ENCODE data around the gene EEIG1. TPM values are rescaled to one million over a fixed set of nuclear protein-coding genes. Genes with fewer than 3 reads are reported as not detected.
A peak's percentile ranks its signal among the peaks of the same experiment; 100 is the strongest.

Gene EEIG1
- total RNA-seq, 1 donor from 2014 or later = 96.8 TPM

- intact Hi-C loops (cut with DNase I) = no loop called here
- DNase-seq (ENCODE audit: low spot score) = peak; percentile 57
- no peak for ATAC-seq
These were observed 14.2 kb downstream of the EEIG1 start for GRCh38 chr9:127966416-127967150.

DNA sequence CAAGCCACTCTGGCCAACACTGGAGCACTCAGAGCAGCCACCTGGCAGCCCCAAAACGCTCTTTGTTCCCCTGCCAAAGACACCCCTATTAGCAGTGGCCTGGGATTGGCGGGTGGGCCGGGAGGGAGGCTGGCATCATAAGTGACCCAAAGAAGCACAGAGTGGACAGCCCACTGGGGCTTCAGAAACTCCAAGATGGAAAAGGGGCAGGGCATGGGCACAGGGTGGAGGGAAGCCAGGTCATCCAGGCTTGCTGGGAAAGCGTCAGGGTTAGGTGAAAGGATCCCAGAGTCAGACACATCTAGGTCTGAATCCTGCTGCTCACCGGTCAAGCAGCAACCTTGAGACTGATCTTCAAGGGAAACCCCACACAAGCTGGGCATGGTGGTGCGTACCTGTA is 14.8 kb downstream of the EEIG1 start:
- intact Hi-C loops (cut with DNase I) = no loop called here
- DNase-seq (ENCODE audit: low spot score) (peak; percentile 68), ATAC-seq (peak; percentile 33)

- intact Hi-C loops (cut with DNase I) = no loop called here
- no peak for ATAC-seq
- peak; percentile 56 for DNase-seq (ENCODE audit: low spot score)
These were observed 17.3 kb downstream of the EEIG1 start for GRCh38 chr9:127963359-127964064.

- ATAC-seq = no peak
- intact Hi-C loops (cut with DNase I) = no loop called here
- no peak for DNase-seq (ENCODE audit: low spot score)
These were observed 17.8 kb downstream of the EEIG1 start for GRCh38 chr9:127963041-127963358.

- DNase-seq (ENCODE audit: low spot score) (no peak), ATAC-seq (no peak)
- intact Hi-C loops (cut with DNase I) = no loop called here
These were observed 18.5 kb downstream of the EEIG1 start for GRCh38 chr9:127962278-127962677.

- intact Hi-C loops (cut with DNase I) = no loop called here
- DNase-seq (ENCODE audit: low spot score) = no peak
- ATAC-seq = no peak
These were observed 19.1 kb downstream of the EEIG1 start for GRCh38 chr9:127961613-127962155.

DNA sequence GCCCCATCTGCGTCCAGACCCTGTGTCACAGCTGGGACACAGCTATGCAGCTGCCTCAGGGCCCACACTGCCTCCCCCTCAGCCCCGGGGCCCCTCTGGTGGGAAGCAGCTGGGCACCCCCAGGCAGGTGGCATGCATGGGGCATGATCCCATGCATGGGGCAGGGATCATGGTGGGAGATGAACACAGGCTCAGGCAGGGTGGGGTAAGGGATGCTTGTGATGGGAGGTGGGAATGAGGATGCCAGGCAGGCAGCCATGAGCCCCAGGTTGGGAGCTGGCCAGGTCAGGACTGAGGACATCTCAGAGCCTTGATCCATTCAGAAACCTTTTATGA is 19.7 kb downstream of the EEIG1 start:
- intact Hi-C loops (cut with DNase I) = no loop called here
- DNase-seq (ENCODE audit: low spot score) (no peak), ATAC-seq (no peak)

DNA sequence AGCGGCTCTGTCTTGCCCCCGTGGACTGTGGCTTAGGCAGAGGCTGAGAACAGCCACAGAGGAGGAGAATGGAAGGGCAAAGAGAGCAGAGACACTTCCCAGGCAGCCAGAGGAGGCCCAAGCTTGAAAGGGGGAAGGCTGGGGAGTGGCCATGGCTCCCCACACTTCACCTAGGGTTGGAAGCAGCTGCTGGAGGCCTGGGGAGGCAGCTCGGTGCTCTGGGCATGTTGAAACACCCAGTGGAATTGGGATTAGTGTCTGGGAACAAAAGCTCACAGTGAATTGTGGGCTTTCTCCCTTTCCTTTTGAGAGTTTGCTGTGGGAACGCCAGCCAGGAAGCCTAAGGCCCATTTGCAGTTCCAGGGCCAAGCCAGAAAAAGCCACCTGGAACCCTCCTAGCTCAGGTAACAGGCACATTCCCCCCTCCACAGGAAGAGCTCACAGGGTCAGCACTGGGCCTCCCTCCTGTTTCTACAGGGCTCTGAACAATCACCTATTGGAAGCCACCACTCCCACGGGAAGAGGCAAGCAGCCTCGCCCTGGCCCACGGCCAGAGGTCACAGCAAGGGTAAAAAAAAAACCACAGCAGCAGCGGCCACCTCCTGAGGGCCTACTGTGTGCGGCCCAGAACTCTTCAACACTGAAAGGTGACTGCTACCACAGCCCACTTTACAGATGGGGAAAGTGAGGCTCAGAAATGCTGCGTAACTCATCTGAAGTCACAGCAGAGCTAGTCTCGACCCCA is 20.2 kb downstream of the EEIG1 start:
- no peak for ATAC-seq
- no peak for DNase-seq (ENCODE audit: low spot score)
- intact Hi-C loops (cut with DNase I) = no loop called here

- intact Hi-C loops (cut with DNase I) = no loop called here
- ATAC-seq = no peak
These were observed 20.9 kb downstream of the EEIG1 start for GRCh38 chr9:127959841-127960409.

DNA sequence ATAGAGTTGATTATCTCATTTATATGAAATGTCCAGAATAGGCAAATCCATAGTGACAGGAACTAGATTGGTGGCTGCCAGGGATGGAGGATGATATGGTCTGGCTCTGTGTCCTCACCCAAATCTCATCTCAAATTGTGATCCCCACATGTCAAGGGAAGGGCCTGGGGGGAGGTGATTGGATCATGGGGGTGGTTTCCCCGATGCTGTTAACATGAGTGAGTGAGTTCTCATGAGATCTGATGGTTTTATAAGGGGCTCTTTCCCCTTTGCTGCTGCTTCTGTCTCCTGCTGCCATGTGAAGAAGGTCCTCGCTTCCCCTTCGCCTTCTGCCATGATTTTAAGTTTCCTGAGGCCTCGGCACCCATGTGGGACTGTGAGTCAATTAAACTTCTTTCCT is 21.4 kb downstream of the EEIG1 start:
- intact Hi-C loops (cut with DNase I) = no loop called here
- ATAC-seq (no peak), DNase-seq (ENCODE audit: low spot score) (no peak)

More at GRCh38 chr9:127959841-127960409, 20.9 kb downstream of the EEIG1 start:
- no peak for DNase-seq (ENCODE audit: low spot score)

DNA sequence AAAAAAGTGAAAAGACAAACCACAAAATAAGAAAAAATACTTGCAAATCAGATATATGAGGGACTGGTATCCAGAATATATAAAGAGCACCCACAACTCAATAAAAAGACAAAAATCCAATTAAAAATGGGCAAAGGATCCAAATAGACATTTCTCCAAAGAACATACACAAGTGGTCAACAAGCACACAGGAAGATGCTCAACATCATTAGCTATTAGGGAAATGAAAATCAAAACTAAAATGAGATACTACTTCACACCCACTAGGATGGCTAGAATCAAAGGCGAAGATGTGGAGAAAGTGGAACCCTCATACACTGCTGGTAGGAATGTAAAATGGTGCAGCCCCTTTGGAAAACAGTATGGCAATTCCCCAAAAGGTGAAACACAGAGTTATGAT is 22.1 kb downstream of the EEIG1 start:
- intact Hi-C loops (cut with DNase I) = no loop called here
- no peak for DNase-seq (ENCODE audit: low spot score)
- no peak for ATAC-seq

DNA sequence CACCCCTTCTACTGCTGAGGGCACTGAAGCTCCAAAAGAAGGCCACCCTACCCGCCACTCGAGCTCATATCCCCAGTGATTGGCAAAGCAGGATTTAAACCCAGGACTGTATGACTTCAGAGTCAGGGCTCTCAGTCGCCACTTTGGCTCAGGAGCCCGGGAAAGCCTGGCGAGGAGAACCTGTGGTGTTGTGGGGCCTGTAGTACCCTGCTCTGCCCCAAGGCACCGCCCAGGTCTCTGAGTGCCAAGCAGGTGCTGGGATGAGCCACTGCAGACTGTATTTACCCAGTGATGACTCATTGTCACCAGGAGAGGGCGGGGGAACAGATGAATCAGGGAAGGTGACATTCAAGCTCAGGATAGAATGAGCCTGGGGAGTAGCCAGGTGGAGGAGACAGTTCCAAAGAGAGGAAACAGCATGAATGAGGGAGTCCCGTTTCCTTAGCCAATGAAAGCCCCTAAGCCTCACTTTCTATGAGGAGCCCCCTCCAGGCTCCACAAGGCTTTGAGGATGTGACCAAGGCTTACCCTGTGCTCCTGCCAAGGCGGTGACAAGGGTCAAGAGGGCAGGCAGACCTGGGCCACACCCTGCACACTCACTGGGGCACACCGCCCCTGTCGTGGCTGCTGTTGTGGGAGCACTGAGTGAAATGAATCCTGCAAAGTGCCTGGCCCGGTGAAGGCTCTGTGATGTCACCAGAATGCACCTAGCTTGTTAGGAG is 25.3 kb downstream of the EEIG1 start:
- intact Hi-C loops (cut with DNase I) = no loop called here
- DNase-seq (ENCODE audit: low spot score) = no peak
- ATAC-seq = no peak

DNA sequence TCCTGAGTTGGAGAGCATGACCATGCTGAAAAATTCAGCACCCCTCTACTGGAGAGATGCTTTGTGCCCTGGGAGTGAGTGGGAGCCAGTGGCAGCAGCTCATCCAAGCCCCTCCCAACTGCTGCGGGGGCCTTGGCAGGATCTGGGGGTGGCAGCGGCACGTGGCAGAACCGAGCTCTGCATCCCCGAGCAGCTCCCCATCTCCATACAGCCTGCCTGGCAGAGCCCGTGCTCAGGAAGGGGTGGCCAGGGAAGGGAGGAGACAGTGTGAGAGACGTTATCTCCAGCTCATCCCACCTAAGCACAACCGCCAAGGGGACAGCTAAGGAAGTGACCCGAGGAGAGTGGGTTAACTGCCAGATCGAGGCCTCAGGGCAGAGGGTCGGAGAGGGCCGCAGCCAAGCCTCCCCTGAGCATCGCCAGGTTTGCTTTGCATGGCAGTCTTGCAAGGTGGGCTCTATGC is 25.9 kb downstream of the EEIG1 start:
- intact Hi-C loops (cut with DNase I) = no loop called here
- ATAC-seq (no peak), DNase-seq (ENCODE audit: low spot score) (peak; percentile 68)

- intact Hi-C loops (cut with DNase I) = no loop called here
- ATAC-seq = no peak
- DNase-seq (ENCODE audit: low spot score) = no peak
These were observed 26.9 kb downstream of the EEIG1 start for GRCh38 chr9:127953768-127954505.

GRCh38 chr9:127953154-127953553 is 27.6 kb downstream of the EEIG1 start:
- no peak for DNase-seq (ENCODE audit: low spot score)
- intact Hi-C loops (cut with DNase I) = no loop called here
- no peak for ATAC-seq

DNA sequence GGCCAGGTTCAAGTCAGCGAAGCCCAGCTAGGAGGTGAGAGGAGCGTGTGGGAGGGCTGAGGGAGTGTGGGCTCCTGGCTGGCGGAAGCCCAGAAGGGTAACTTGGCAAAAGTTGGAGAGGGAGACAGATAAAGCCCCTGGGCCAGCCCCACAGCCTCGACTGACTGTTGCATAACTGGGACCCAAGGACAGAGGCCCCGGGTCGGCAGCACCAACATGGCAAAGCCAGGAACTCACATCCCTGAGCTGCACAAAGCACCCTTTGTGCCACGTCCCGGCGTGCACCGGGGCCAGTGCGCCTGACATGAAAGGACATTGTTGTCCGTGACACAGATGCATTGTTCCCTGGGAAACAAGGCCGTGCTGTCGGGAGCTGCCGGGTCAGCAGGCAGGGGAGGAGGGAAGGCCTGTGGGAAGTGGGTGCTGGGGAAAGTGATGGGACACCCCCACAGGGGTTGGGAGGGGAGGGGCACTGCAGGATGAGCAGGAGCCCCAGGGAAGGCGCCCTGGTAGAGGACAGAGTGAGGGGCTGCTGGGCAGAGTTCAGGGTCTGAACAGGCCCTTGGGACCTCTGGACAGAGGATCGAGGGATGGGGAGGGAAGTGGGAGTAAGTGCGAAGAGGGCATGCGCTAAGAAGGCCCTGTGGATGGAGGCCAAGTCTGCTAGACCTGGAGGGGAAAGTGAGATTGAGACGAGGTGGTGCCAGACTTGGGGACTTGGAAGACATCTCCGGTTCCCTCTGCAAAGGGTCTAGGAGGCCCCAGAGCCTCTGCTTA is 30.1 kb downstream of the EEIG1 start:
- intact Hi-C loops (cut with DNase I) = no loop called here
- DNase-seq (ENCODE audit: low spot score) (peak; percentile 86), ATAC-seq (peak; percentile 89)

- ATAC-seq (peak; percentile 4), DNase-seq (ENCODE audit: low spot score) (no peak)
- intact Hi-C loops (cut with DNase I) = no loop called here
These were observed 30.8 kb downstream of the EEIG1 start for GRCh38 chr9:127949827-127950512.
